H4 (cell line): ENCODE results near the gene APOO. TPM values are rescaled to one million over a fixed set of nuclear protein-coding genes. Genes with fewer than 3 reads are reported as not detected.
"Not testable (repeated sequence)": the region's sequence is repeated elsewhere in the genome, so short reads cannot be mapped to it uniquely, and the experiment has no call there.

Experiments
- DNase-seq: peaks from one replicate; pipeline ENCODE4 v3.0.0-alpha.2; 2015; ENCODE audit warnings: low spot score
- total RNA-seq: library from RNA; depleted of rRNA; stranded (reverse); fragments of >200 nt; shearing (Covaris generic); gene quantifications from 2 replicates; pipeline ENCODE4 v1.2.3, GENCODE V29; 2014

The APOO gene
- total RNA-seq, 1 experiment from 2014 or later, result 58.9 TPM

- DNase-seq, result peak; percentile 34
These were observed 5.3 kb downstream of the APOO start for GRCh38 chrX:23902419-23902818.

- peak; percentile 70 for DNase-seq
These were observed 5.9 kb downstream of the APOO start for GRCh38 chrX:23901805-23902204.

GRCh38 chrX:23901060-23901459, 6.7 kb downstream of the APOO start:
- peak; percentile 52 for DNase-seq

GRCh38 chrX:23900220-23900797, 7.4 kb downstream of the APOO start:
- no peak for DNase-seq

- DNase-seq, result peak; percentile 57
These were observed 9.3 kb downstream of the APOO start for GRCh38 chrX:23898412-23898959.

GRCh38 chrX:23896981-23897380, 10.8 kb downstream of the APOO start:
- no peak for DNase-seq

GRCh38 chrX:23896539-23896938, 11.2 kb downstream of the APOO start:
- DNase-seq, result not testable (repeated sequence)

GRCh38 chrX:23894993-23895392, 12.7 kb downstream of the APOO start:
- not testable (repeated sequence) for DNase-seq

- no peak for DNase-seq
These were observed 16.8 kb downstream of the APOO start for GRCh38 chrX:23890933-23891332.

- no peak for DNase-seq
These were observed 18.7 kb downstream of the APOO start for GRCh38 chrX:23888887-23889501.

GRCh38 chrX:23887918-23888317, 19.8 kb downstream of the APOO start:
- DNase-seq, result no peak

- no peak for DNase-seq
These were observed 20.3 kb downstream of the APOO start for GRCh38 chrX:23887451-23887850.

GRCh38 chrX:23885803-23886202, 21.9 kb downstream of the APOO start:
- DNase-seq, result no peak

GRCh38 chrX:23884427-23885024, 23.2 kb downstream of the APOO start:
- DNase-seq, result no peak

GRCh38 chrX:23883737-23884354, 23.9 kb downstream of the APOO start:
- DNase-seq, result peak; percentile 72

GRCh38 chrX:23879380-23880090, 28.2 kb downstream of the APOO start:
- no peak for DNase-seq

- DNase-seq, result no peak
These were observed 35.7 kb downstream of the APOO start for GRCh38 chrX:23871905-23872546.

- DNase-seq, result no peak
These were observed 37.7 kb downstream of the APOO start for GRCh38 chrX:23870041-23870440.

- DNase-seq, result no peak
These were observed 42.9 kb downstream of the APOO start for GRCh38 chrX:23864742-23865326.

GRCh38 chrX:23861952-23862351, 45.8 kb downstream of the APOO start:
- not testable (repeated sequence) for DNase-seq
